NCI-H1048 (cell line): ENCODE data around the gene KLHL30.

Experiments
- DNase-seq: peaks from one replicate; lab custom pipeline; 2025; lab: John Stamatoyannopoulos, UW

Gene KLHL30

DNA sequence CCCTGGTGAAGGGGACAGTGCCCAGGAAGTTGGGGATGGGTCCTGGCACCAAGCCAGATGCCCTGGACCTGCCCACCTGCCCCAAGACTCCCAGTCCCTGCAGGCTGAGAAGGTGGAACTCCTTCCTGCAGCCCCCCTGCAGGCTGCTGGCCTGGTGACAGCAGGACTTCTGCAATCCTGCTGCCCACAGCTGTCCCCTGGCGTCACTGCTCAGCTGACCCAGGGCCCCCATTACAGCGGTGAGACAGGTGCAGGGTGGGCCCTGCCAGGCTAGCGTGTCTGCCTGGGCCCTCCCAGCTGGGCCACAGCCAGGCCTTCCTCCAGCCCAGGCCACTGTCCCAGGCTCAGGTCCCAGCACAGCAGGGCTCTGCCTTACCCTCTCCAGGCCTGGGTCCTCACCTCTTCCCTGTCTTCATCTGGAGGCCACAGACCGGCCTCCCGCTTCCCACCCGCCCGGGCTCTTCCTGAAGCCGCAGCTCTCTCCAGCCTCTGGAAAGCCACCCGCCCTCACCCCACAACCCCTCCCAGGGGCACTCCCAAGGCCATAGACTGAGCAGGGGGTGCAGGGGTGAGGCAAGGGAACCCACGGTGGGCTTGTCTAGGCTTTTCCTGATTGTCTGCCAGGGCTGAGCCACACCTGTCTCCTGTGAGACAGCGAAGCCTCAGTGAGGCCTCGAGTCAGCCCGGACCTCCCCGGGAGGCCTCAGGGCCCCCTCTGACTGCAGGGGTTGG lies 11.5 kb downstream of the KLHL30 start:
- no peak for DNase-seq

DNA sequence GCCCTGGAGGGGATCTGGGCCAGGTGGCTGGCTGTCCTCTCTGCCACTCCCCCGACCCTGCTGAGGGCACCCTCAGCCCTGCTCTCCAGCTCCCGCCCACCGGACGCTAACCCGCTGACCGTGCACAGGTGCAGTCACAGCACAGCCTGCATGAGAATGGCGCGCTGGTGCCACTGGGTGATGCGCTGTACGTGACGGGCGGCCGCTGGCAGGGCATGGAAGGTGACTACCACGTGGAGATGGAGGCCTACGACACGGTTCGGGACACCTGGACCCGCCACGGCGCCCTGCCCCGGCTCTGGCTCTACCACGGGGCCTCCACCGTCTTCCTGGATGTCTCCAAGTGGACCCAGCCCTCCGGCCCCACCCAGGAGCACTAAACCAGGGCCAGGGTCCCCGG lies 12.2 kb downstream of the KLHL30 start:
- DNase-seq: no peak

DNA sequence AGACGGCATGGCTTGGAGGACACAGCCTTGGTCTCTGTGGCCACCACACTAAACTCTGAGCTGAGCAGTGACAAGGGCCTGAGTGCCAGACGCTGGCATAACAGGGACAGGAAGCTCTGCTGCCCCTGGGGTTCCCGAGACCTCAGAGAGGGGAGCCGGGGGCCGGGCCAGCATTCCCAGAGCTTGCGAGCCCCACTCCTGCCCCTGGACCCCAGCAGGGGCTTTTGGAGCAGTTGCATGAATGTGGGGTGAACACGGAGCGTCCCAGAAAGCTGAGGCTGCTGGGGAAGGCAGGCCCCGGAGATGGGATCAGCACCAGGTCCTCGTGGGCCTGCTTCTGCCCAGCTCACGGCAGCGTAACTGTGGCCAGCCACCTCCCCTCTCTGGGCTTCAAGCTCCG lies 12.7 kb downstream of the KLHL30 start:
- no peak for DNase-seq

DNA sequence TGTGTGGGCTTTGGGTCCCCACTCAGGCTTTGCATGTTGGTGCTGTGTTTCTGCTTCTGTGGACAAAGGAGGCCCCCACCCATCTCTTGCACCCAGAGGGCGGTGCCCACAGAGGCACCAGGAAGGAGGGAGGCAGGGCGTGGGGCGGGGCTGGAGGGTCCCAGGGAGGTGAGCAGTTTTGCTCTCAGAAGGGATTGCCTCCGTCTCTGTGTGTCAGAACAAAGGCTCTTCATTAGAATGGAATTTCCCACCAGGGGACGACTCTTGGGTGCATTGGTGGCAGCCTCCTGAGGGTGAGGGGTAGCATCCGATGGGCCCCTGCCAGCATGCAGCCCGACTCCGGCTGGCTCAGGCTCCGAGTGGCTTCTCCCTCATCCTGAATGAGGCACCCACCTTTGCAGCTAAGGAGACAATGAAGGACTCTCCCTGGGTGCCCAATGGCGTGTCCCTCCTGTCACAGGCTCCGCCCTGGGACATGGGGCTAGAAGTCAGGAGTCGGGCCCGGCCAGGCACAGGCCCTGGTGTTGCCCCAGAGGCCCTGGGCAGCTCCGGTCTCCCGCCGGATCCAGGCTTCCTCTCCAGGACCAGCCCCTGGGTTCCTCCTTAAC lies 13.3 kb downstream of the KLHL30 start:
- DNase-seq: no peak

DNA sequence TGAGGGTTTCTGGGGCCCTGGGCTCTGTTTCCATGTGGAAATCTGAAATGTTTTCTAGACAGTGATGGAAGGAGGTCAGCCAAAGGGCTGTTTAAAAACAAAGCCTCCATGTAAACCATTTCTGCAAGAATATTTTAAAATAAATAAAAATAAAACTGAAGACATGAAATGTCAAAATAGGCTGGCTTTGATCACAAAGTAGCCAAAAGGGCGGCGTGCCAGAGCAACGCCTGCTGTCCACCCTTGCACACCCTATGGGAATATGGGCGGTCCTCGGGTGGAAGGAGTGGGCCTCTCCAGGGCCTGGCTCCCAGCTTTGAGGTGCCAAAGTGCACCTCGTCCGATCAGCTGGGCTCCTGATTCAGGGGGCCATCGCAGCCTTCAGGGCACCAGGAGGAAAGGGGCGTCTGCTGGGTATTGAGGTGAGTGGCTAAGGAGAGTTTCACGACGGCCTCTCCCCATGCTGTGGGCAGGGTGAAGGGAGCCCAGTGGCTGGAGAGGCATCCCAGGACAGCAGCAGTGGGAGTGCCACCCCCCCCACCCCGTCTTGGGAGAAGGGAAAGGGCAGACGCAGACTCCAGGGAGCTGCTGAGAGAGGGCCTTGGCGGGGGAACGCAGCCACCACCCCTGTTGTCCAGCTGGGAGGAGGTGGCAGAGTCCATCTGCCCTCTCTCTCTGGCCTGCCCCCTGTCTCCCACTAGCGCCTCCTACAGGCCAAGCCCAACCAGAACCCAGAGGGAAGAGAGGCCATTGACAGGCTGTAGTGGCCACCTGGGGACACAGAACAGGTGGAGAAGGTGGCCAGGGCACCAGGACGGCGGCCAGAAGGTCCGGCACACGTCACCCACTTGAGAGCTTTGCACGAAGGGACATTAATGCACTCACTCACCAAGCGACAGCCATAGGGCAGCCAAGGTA lies 14.6 kb downstream of the KLHL30 start:
- DNase-seq: no peak

DNA sequence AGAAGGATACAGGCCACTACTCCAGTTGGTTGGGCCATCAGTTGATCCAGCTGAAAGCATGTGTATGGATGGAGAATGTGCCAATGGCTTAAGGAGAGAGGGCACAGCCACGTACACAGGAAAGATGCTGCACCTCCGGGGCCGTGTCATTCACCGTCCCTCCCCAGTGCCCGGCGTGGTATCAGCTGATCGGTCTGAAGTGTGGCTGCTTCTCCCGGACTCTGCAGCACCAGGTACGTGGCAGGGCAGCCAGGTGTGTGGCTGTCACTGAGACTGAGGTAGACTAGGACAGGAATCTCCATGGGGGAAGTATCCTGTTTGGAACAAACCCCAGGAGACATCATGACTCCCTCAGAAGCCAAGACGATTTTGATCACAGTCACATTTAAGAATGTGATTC lies 16.1 kb downstream of the KLHL30 start:
- DNase-seq: no peak

DNA sequence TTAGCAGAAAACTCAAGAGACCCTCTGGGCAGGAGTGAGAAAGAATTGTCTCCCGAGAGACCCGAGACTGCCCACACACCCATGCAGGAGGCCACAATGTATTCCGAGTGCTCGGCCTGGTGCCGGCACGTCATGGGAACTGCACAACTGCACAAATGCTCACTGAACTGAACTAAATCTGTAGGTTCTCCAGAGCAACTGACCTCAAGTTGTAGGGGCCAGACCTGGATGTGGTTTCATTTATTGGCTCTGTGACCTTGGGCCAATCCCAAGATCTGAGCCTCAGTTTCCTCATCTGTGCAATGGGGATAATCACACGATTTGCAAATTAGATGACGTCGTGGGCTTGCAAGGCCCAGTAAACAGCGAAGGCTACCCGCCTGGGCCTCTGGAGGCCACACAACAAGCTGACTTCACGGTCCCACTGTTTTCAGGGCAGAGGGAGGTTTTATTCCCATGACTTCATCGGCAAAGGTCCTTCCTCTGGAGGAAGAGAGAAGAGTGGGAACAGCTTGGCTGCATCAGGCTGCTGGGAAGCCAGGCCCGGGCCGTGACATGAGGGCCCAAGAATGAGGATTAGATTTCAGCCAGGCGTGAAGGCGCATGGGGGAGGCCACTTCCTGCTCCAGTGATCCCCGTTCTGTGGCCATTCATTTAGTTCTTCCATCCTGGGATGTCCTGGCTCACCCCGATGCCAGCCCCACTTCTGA lies 16.7 kb downstream of the KLHL30 start:
- DNase-seq: no peak

DNA sequence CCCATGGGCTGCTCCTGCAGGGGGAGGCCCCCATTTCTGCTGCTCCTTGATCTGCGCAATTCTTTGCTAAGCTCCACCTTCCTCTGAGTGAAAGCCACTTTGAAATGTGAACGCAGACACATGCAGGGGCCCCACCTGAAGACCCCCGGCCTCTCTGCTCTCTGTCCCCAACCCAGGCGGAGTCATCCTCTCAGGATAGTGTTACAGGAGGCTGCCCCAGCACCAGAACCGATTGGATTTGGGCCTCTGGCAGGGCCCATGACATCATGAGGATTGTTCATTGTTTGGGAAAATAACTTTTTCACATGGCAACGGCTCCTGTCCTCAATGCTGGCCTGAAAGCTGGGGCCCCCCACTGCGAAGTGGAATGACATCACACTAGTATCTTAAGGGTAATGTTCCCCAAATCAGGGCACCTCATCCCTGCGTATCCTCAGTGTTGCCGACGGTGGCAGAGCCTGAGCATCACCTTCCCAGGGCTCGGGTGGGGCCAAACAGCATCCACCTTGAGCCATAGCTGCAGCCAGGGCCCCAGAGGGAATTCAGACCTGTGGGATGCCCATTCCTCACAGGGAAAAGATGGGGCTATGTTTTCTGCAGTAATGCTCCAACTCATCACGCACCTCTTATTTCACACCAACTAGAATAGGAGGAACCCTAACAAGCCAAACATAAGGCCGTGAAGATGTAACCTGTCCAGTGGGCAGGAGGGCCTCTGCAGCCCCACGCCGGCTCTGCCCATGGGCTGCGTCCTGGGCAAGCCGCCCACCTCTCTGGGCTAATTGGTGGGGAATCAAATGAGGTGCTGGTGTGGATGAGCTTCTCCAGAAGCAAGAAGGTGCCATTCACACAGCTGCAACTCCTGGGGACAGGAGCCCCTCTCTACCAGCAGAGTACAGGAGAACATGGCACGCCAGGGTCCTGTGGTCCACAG lies 17.6 kb downstream of the KLHL30 start:
- DNase-seq: no peak

DNA sequence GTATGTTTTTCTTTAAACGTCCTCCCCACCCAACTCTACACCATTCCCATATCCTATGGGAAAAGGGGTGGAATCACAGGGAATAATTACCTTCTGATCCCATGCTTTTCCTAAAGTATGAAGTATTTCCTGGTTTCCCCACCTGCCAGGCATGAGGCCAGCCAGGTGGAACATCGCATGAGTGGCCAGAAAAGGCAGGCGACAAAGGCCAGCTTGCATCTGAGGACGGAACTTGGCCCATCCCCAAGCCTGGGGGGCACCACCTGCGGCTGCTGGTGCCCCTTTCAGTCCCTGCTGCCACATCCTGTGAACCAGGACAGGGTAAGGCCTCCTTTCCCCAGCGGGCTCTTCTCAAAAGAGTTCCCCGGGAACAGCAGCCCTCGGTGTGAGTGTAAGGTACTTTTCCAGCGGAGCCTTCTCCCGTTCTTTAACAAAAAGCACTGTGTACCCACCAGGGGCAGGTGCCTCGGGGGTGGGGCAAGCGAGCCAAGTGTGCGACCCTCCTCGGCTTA lies 19.1 kb downstream of the KLHL30 start:
- DNase-seq: no peak

DNA sequence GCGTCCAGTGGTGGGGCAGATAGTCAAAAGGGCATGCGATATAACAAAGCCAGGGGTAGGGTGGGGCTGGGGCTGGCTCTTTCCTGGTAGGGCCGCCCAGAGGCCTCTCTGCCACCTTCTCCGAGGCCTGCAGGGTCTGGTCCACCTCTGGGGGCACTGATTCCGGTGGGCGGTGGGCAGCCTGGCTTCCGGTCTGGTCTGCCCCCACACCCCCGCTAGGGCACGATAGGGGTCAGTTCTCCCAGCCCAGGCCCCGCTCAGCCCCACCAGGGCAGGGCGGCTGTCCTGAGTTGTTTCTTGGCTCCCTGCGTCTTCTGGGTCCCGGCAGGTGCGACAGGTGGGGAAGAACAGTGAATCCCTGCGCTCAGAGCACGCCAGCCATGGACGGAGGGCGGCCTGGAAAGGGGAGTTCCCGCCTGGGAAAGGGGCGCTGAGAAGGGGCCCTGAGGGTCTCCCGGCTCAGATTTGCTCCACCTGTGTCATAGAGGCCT lies 19.6 kb downstream of the KLHL30 start:
- no peak for DNase-seq

DNA sequence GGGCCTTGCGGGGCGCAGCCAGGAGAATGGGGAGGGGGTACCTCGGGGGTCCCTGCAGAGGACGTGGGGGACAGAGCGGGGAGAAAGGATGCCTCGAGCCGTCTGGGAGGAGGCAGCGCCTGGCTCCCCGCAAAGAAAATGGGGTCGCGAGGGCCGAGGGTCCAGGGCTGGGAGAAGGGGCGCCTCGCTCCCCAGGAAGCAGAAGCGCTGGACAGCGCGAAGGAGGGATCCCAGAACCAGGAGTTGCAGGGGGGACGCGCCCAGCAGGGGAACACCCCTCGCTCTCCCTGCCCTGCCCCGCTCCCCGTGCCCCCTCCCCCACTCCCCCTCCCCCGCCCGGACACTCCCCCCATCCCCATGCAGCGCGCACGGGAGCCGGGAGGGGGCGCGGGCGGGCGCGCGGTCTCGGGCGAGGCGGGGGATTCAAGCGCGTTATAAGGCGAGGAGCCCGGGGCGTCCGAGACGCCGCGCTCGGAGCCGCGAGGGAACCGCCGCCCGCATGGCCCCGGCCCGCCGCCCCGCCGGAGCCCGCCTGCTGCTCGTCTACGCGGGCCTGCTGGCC lies 20.1 kb downstream of the KLHL30 start, which contains the start of gene ERFE:
Gene ERFE, plus strand, starts transcription at position 462 of the 562 bp plus-strand sequence. Its CDS starts 38 bp downstream, at position 500.
- no peak for DNase-seq

DNA sequence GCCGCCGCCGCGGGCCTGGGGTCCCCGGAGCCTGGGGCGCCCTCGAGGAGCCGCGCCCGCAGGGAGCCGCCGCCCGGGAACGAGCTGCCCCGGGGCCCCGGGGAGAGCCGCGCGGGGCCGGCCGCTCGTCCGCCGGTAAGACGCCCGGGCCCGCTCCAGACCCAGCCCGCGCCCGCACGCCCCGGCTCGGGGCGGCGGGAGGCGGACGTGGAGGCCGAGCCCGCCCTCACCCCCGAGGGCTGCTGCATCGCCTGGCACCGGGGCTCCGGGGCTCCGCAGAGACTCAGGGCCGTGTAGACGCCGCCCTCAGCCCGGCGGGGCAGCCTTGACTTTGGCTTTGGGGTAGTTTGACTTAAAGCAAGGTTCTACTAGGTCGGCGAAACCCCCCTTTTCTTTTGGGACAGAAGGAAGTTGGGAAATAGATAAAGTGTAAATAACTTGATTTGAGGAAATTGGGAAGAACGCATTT lies 20.6 kb downstream of the KLHL30 start:
- no peak for DNase-seq

DNA sequence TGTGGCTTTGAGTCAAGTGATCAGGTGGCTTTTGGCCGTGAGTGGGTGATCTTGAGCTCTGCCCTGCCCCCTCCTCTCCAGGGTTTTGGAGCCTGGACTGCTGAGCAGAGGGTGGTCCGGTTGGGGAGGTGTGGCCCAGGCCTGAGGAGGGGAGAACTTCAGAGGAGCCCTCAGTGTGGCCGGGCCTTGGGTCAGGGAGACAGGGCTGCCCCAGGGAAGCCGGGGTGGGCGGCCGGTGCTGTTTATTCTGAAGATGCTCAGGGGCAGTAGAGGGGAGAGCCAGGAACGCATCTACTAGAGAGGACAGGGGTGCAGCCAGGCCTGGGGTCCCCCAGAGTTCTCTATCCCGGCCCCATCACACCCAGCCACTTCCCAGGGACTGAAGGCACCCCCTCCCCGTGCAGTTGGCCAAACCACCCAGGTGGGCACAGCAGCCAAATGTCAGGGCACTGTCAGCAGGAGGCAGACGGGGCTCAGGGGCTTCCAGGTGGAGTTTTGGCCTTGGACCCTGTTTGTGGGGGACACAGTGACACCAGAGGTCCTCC lies 21.3 kb downstream of the KLHL30 start:
- DNase-seq: no peak

DNA sequence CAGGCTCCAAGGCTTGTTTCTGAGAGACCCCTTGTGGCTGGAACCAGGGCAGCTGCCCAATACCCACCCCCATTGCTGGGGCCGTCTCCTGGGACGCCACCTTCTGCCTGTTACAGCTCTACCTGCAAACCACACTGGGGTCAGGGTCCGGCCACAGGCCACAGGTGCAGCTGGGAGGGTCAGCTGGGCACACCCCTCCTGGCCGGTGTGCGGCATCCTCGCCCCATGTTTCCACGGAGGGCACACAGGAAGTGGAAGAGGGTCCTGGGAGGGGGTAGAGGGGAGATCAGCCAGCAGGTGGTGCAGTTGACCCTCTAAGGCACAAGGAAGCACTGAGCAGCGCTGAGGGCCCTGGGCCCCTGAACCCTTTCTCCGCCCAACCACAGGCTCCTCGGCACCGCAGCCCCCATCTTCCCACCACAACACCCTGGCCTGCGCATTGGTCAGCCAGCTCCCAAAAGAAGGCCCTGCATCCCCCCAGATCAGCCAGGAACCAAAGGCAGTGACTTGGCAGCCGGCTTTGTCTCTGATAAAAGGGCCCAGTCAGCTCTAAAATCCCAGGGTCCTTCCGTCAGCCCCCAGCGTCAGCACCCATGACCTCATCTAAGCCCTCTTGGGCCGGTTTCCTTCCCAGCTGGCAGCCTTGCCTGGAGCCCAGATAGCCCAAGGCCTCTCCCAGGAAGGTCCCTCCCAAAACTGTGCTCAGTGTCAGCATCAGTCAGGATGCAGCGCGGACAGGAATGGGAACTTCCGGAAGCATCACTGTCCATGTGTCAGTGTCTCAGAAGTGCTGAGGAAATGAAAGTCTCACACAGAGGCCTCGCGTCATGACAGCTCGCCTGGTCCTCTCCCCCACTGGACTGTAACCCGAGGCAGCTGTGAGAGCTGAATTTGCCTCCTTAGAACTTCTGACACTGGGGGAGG lies 22.0 kb downstream of the KLHL30 start:
- no peak for DNase-seq

DNA sequence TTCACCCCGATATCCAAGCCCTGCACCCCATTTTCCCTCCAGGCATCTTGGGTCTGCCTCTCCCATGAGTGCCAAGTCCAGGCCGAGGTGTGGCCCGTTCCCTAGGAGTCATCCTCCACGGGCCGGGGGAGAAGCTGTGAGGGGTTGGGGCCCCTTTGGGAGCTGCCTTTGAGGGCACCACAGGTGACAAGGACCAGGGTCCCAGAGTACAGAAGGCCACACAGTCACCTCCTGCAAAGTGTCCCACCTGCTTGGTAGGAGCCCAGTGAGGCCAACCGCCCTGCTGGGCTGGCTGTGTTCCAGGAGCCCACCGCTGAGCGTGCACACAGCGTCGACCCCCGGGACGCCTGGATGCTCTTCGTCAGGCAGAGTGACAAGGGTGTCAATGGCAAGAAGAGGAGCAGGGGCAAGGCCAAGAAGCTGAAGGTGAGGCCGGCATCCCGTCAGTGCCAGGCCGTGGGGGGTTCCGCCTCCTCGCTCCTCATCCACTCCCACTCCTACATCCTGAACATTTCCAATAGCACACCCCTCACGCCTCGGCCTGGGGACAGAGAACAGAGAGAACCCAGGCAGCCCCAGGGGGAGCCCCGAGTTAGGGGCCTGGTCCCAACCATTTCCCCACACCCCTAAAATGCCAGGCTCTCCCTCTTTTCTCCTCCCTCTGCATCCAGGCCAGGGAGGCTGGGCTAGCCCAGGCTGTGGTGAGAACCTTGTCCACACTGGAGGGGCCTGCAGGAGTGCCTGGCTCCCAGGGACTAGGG lies 23.0 kb downstream of the KLHL30 start:
- no peak for DNase-seq

DNA sequence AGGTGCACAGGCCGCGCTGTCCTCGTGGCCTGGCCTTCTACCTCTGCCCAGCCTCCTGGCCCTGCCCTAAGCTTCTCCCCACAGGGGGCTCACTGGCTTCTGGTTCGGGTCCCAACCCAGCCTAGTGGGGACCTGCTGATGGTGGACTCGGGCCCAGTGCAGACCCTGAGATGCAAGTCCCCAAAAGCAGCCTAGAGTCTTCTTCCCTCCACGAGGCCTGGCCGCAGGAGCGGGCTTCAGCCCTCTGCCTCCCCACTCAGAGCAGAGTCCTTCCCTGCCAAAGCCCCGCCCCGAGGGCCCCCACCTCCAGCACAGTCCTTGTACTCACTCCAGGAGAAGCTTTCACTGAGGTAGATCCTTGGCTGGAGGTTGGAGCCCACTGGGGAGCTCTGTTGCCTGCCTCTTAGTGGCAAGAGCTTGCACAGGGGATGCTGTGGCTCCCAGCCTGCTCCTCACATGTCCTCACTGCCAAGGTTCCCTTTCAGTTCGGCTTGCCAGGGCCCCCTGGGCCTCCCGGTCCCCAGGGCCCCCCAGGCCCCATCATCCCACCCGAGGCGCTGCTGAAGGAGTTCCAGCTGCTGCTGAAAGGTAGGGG lies 23.9 kb downstream of the KLHL30 start:
- DNase-seq: no peak

DNA sequence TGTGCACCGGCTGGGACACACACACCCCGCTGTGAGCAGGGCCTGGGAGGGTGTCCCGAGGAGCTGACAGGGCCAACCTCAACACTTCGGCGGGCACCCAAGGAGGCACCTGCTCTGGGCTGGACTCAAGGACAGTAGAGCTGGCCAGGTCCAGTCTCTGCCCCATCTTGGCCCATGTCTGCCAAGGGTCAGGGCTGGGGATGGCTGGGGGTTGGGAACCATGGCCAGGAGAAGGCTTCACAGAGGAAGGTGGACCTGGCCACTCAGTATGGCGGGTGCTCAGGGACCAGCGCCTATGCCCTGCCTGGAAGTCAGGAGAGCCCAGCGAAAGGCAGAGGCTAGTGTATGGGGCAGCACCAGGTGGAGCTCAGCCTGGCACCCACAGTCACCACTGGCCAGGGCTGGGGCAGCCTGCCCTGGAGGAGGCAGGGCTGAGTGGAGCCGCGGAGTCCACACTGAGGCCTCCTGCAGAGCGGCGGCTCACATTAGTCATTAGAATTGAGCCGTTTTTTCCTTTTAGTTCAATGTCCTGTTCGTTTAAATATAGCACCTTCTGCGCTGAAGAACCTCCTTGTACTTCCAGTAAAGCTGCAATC lies 24.5 kb downstream of the KLHL30 start:
- no peak for DNase-seq
